Body of pancreas (tissue), 4 donors: ENCODE data around the gene ATRN.

Experiments
- CTCF ChIP-seq, 7 experiments: fragments of 450-650 bp in 4 of 7; fragments of 200-600 bp in 3 of 7; sonication (generic) in 3 of 7; IDR thresholded peaks; one replicate each; pipeline ENCODE4 v1.5.1; 2016 to 2019; ENCODE audit warnings: antibody characterized with exemption in 7 of 7
- POLR2A ChIP-seq, 3 donors: fragments of 450-650 bp; IDR thresholded peaks; one replicate each; pipeline ENCODE4 v1.6.1; 2016; ENCODE audit warnings: antibody characterized with exemption in 3 of 3, mild to moderate bottlenecking in 2 of 3

GRCh38 chr20:3627476-3627875, 156.7 kb downstream of the ATRN start:
- TF ChIP-seq CTCF (IDR thresholded peaks at IDR 0.05) (no peak), POLR2A (IDR thresholded peaks at IDR 0.05) (no peak)
